GM23248 (cell line): ENCODE results near the gene ARCN1. TPM values are rescaled to one million over a fixed set of nuclear protein-coding genes. Genes with fewer than 3 reads are reported as not detected.

Experiments
- DNase-seq: peaks from one replicate; pipeline ENCODE4 v3.0.0-alpha.2; 2015
- H2AFZ ChIP-seq: fragments of 200-600 bp; sonication (generic); 2 replicates; pipeline ENCODE4 v1.6.1; 2016; ENCODE audit warnings: antibody characterized with exemption
- H3F3A ChIP-seq: fragments of 200-600 bp; sonication (generic); 2 replicates; pipeline ENCODE4 v1.6.1; 2016; ENCODE audit warnings: mild to moderate bottlenecking, antibody characterized with exemption, mixed run types; ENCODE audit not compliant: insufficient read depth
- H3K27ac ChIP-seq: fragments of 200-600 bp; sonication (generic); 2 replicates; pipeline ENCODE4 v1.5.1; 2016; ENCODE audit warnings: mild to moderate bottlenecking
- H3K27me3 ChIP-seq: fragments of 200-600 bp; sonication (generic); replicated peaks from 2 replicates; pipeline ENCODE4 v1.6.1; 2016; ENCODE audit warnings: mild to moderate bottlenecking; ENCODE audit not compliant: insufficient read depth
- H3K36me3 ChIP-seq: fragments of 200-600 bp; sonication (generic); 2 replicates; pipeline ENCODE4 v1.6.1; 2016; ENCODE audit warnings: low read depth, mild to moderate bottlenecking
- H3K4me1 ChIP-seq: fragments of 200-600 bp; sonication (generic); 2 replicates; pipeline ENCODE4 v1.6.1; 2016; ENCODE audit warnings: mild to moderate bottlenecking; ENCODE audit not compliant: insufficient read depth
- H3K4me2 ChIP-seq: fragments of 200-600 bp; sonication (generic); one replicate; pipeline ENCODE4 v1.6.1; 2016; ENCODE audit warnings: mild to moderate bottlenecking; ENCODE audit not compliant: unreplicated experiment
- H3K4me3 ChIP-seq: fragments of 200-600 bp; sonication (generic); 2 replicates; pipeline ENCODE4 v1.5.1; 2016; ENCODE audit warnings: mild to moderate bottlenecking
- H3K79me2 ChIP-seq: fragments of 200-600 bp; sonication (generic); 2 replicates; pipeline ENCODE4 v1.6.1; 2016; ENCODE audit warnings: mild to moderate bottlenecking; ENCODE audit not compliant: insufficient read depth
- H3K9ac ChIP-seq: fragments of 200-600 bp; sonication (generic); 2 replicates; pipeline ENCODE4 v1.6.1; 2016; ENCODE audit warnings: mild to moderate bottlenecking
- H3K9me2 ChIP-seq: fragments of 200-600 bp; sonication (generic); 2 replicates; pipeline ENCODE4 v1.6.1; 2016; ENCODE audit warnings: mixed run types, mild to moderate bottlenecking, moderate library complexity; ENCODE audit not compliant: insufficient read depth
- H3K9me3 ChIP-seq: fragments of 200-600 bp; sonication (generic); one replicate; pipeline ENCODE4 v1.6.1; 2017; ENCODE audit warnings: low read depth
- H4K20me1 ChIP-seq: fragments of 200-600 bp; sonication (generic); 2 replicates; pipeline ENCODE4 v1.6.0; 2016; ENCODE audit not compliant: insufficient read depth
- EZH2 ChIP-seq: fragments of 200-600 bp; sonication (generic); IDR thresholded peaks from 2 replicates; pipeline ENCODE4 v1.6.1; 2018; ENCODE audit warnings: antibody characterized with exemption, mild to moderate bottlenecking; ENCODE audit not compliant: insufficient read depth, poor library complexity, severe bottlenecking
- EZH2phosphoT487 ChIP-seq: fragments of 200-600 bp; sonication (generic); IDR thresholded peaks from 2 replicates; pipeline ENCODE4 v1.6.1; 2018; ENCODE audit warnings: antibody characterized with exemption, moderate library complexity, mild to moderate bottlenecking, low read depth; ENCODE audit not compliant: insufficient read depth
- WGBS, 2 experiments: methylation state at CpG; one replicate each; pipeline ENCODE4 v1.1.6; 2015 to 2017; ENCODE audit warnings: low lambda C conversion rate in 2 of 2, low coverage in 1 of 2; ENCODE audit errors: missing lambda C conversion rate in 2 of 2; 5-methylcytosine and 5-hydroxymethylcytosine counted together
- in situ Hi-C: fragments of 300-500 bp; cut with MboI; formaldehyde crosslinking; loops from 2 replicates; pipeline ENCODE4 v1.15.0; 2020
- polyA plus RNA-seq: library from polyadenylated mRNA; unstranded; fragments of >200 nt; fragmentation: Nextera tagmentation; extraction: Ambion mirVana; gene quantifications from 2 replicates; pipeline ENCODE4 v1.2.1, GENCODE V29; 2016
- total RNA-seq: library from RNA; depleted of rRNA; stranded (reverse); fragments of >200 nt; shearing (Covaris generic); gene quantifications from 2 replicates; pipeline ENCODE4 v1.2.3, GENCODE V29; 2014

The ARCN1 gene
- total and polyA plus RNA-seq, 2 experiments from 2014 or later = 187 to 190 TPM

- no peaks in the 10 kb centered on the region for H3K27me3 ChIP-seq
- no peak for DNase-seq
- H3K4me2 ChIP-seq = no peak overlapping the region
- H3K36me3 ChIP-seq = peaks cover 2% of the 10 kb centered on the region; the same call in 1 of the 2 replicates
- H4K20me1 ChIP-seq = no peaks in the 10 kb centered on the region
- in situ Hi-C loops = no loop called here
- H3K9ac ChIP-seq = no peak overlapping the region
- no peaks in the 10 kb centered on the region for H3F3A ChIP-seq
- WGBS, 2 experiments = 91 to 98% methylated on average over 2 of the region's 2 CpGs
- H3K9me2 ChIP-seq = no peaks in the 10 kb centered on the region
- no peaks in the 10 kb centered on the region for H3K4me1 ChIP-seq
- H3K79me2 ChIP-seq = no peaks in the 10 kb centered on the region
- H3K9me3 ChIP-seq = no peaks in the 10 kb centered on the region
- H3K27ac ChIP-seq = no peak overlapping the region
- TF ChIP-seq EZH2phosphoT487 (no peak), EZH2 (no peak)
- no peak overlapping the region for H2AFZ ChIP-seq
- H3K4me3 ChIP-seq = no peak overlapping the region
Observed at GRCh38 chr11:118547132-118547531, 25.1 kb upstream of the ARCN1 start.

- Histone ChIP-seq H3K27me3 (no peaks in the 10 kb centered on the region), H3K27ac (no peak overlapping the region), H3K36me3 (peaks cover 8% of the 10 kb centered on the region; the same call in 1 of the 2 replicates), H3K79me2 (no peaks in the 10 kb centered on the region), H3K9ac (no peak overlapping the region), H3K4me2 (no peak overlapping the region), H3K4me1 (no peaks in the 10 kb centered on the region), H4K20me1 (no peaks in the 10 kb centered on the region), H3F3A (no peaks in the 10 kb centered on the region), H3K4me3 (no peak overlapping the region), H3K9me2 (no peaks in the 10 kb centered on the region), H3K9me3 (no peaks in the 10 kb centered on the region), H2AFZ (no peak overlapping the region)
- no peak for DNase-seq
- in situ Hi-C loops = no loop called here
- WGBS, 2 experiments = 89 to 94% methylated on average over 4 of the region's 4 CpGs
- no peak for TF ChIP-seq EZH2phosphoT487
- no peak for TF ChIP-seq EZH2
Observed at GRCh38 chr11:118552341-118552740, 19.9 kb upstream of the ARCN1 start.

- no peak for DNase-seq
- H3K9me3 ChIP-seq = no peaks in the 10 kb centered on the region
- peaks cover 7% of the 10 kb centered on the region; the same call in 1 of the 2 replicates for H3K36me3 ChIP-seq
- peaks cover 14% of the 10 kb centered on the region for H3K79me2 ChIP-seq
- no peaks in the 10 kb centered on the region for H3K27me3 ChIP-seq
- TF ChIP-seq EZH2phosphoT487 (no peak), EZH2 (no peak)
- no peak overlapping the region for H3K9ac ChIP-seq
- H3F3A ChIP-seq = peaks cover 3% of the 10 kb centered on the region; the same call in 1 of the 2 replicates
- peaks cover 6% of the 10 kb centered on the region; the same call in 1 of the 2 replicates for H3K4me1 ChIP-seq
- no peaks in the 10 kb centered on the region for H3K9me2 ChIP-seq
- 81 to 87% methylated on average over 4 of the region's 4 CpGs for WGBS, 2 experiments
- no peak overlapping the region for H3K4me2 ChIP-seq
- no peaks in the 10 kb centered on the region for H4K20me1 ChIP-seq
- no peak overlapping the region for H3K4me3 ChIP-seq
- H2AFZ ChIP-seq = no peak overlapping the region
- in situ Hi-C loops = no loop called here
- H3K27ac ChIP-seq = no peak overlapping the region
Observed at GRCh38 chr11:118560806-118561205, 11.4 kb upstream of the ARCN1 start.

GRCh38 chr11:118565051-118565450 lies 7.2 kb upstream of the ARCN1 start:
- Histone ChIP-seq H3K27ac (peak overlapping the region; percentile 30), H3K4me2 (peak overlapping the region; percentile 89), H2AFZ (peak overlapping the region; percentile 78), H3K9me2 (no peaks in the 10 kb centered on the region), H3K79me2 (peaks cover 14% of the 10 kb centered on the region), H3K9ac (peak overlapping the region; percentile 96), H3K9me3 (no peaks in the 10 kb centered on the region), H3K4me3 (peak overlapping the region; percentile 67), H3F3A (peaks cover 3% of the 10 kb centered on the region; the same call in 1 of the 2 replicates), H3K27me3 (no peaks in the 10 kb centered on the region), H3K4me1 (peaks cover 6% of the 10 kb centered on the region; the same call in 1 of the 2 replicates), H4K20me1 (no peaks in the 10 kb centered on the region), H3K36me3 (no peaks in the 10 kb centered on the region)
- in situ Hi-C loops = no loop called here
- WGBS, 2 experiments = 6 to 9% methylated on average over 5 of the region's 5 CpGs
- no peak for TF ChIP-seq EZH2
- TF ChIP-seq EZH2phosphoT487 = no peak
- peak; percentile 78 for DNase-seq
